LNCAP (cell line): ENCODE data around the gene EEF1AKMT1.

ENCODE experiments used
- CTCF ChIP-seq: fragments of 450-650 bp; IDR thresholded peaks from 2 replicates; pipeline ENCODE4 v1.5.1; 2017; ENCODE audit warnings: mild to moderate bottlenecking

The EEF1AKMT1 gene

GRCh38 chr13:20810808-20811207, 37.0 kb upstream of the EEF1AKMT1 start:
- no peak for TF ChIP-seq CTCF

- TF ChIP-seq CTCF: no peak
These were observed 35.1 kb upstream of the EEF1AKMT1 start for GRCh38 chr13:20808874-20809273.

- no peak for TF ChIP-seq CTCF
These were observed 29.6 kb upstream of the EEF1AKMT1 start for GRCh38 chr13:20803180-20803965.

- TF ChIP-seq CTCF: no peak
These were observed 27.9 kb upstream of the EEF1AKMT1 start for GRCh38 chr13:20801707-20802106.

GRCh38 chr13:20799726-20800416, 26.1 kb upstream of the EEF1AKMT1 start:
- no peak for TF ChIP-seq CTCF

GRCh38 chr13:20798027-20798426, 24.3 kb upstream of the EEF1AKMT1 start:
- TF ChIP-seq CTCF: no peak

- TF ChIP-seq CTCF: no peak
These were observed 23.2 kb upstream of the EEF1AKMT1 start for GRCh38 chr13:20796791-20797508.
